A673 (cell line): ENCODE data around the gene VWF. TPM values are rescaled to one million over a fixed set of nuclear protein-coding genes. Genes with fewer than 3 reads are reported as not detected.

Experiments used
- BruUV-seq: library from RNA; stranded (reverse); fragments of 400-500 nt; replicated peaks from 2 replicates; lab custom pipeline; 2021; lab: Mats Ljungman, UMichigan
- CTCF ChIA-PET: fragments of 300-600 bp; sonication (Branson Sonifier 250); formaldehyde crosslinking; loops from one replicate; lab custom pipeline; 2022; ENCODE audit warnings: antibody characterized with exemption; lab: Charles Lee
- POLR2A ChIA-PET: fragments of 300-600 bp; sonication (Branson Sonifier 250); formaldehyde crosslinking; loops from one replicate; lab custom pipeline; 2022; ENCODE audit warnings: antibody characterized with exemption; ENCODE audit not compliant: low non-redundant PET; lab: Charles Lee
- DNase-seq: peaks from one replicate; pipeline ENCODE4 v3.0.0-alpha.2; 2015; ENCODE audit warnings: low spot score
- H3K27ac ChIP-seq: fragments of 200-600 bp; sonication (generic); 2 replicates; pipeline ENCODE4 v1.5.1; 2016; ENCODE audit warnings: mixed run types, low read depth, mild to moderate bottlenecking, mixed read lengths, antibody characterized with exemption, low read length; ENCODE audit not compliant: poor library complexity, severe bottlenecking
- H3K27me3 ChIP-seq: fragments of 200-600 bp; sonication (generic); replicated peaks from 2 replicates; pipeline ENCODE4 v1.6.1; 2017; ENCODE audit warnings: mixed run types, low read depth, mild to moderate bottlenecking, mixed read lengths, antibody characterized with exemption, low read length; ENCODE audit not compliant: insufficient read depth, poor library complexity
- H3K36me3 ChIP-seq: fragments of 200-600 bp; sonication (generic); 2 replicates; pipeline ENCODE4 v1.6.1; 2016; ENCODE audit warnings: mixed run types, mild to moderate bottlenecking, mixed read lengths, antibody characterized with exemption, low read length; ENCODE audit not compliant: insufficient read depth, poor library complexity, severe bottlenecking
- H3K4me1 ChIP-seq: fragments of 200-600 bp; sonication (generic); 2 replicates; pipeline ENCODE4 v1.6.1; 2017; ENCODE audit warnings: mixed run types, mild to moderate bottlenecking, mixed read lengths, antibody characterized with exemption, low read length; ENCODE audit not compliant: insufficient read depth, poor library complexity, severe bottlenecking
- H3K4me3 ChIP-seq: fragments of 200-600 bp; sonication (generic); 2 replicates; pipeline ENCODE4 v1.5.1; 2016; ENCODE audit warnings: low read depth, mixed run types, mild to moderate bottlenecking, mixed read lengths, low read length; ENCODE audit not compliant: poor library complexity, severe bottlenecking
- H3K9me3 ChIP-seq: fragments of 200-600 bp; sonication (generic); 2 replicates; pipeline ENCODE4 v1.6.1; 2016; ENCODE audit warnings: mixed run types, low read depth, mild to moderate bottlenecking, mixed read lengths, antibody characterized with exemption, low read length; ENCODE audit not compliant: poor library complexity, severe bottlenecking
- CTCF ChIP-seq: fragments of 300-800, 200-600 bp; sonication (generic); conservative IDR thresholded peaks from 2 replicates; pipeline ENCODE4 v1.5.1; 2017; ENCODE audit warnings: low read depth, mild to moderate bottlenecking, antibody characterized with exemption, low read length, moderate library complexity, mixed read lengths
- EZH2 ChIP-seq: fragments of 200-600 bp; sonication (generic); IDR thresholded peaks from 2 replicates; pipeline ENCODE4 v1.6.1; 2017; ENCODE audit warnings: borderline replicate concordance, low read depth, mild to moderate bottlenecking, mixed read lengths, antibody characterized with exemption, low read length; ENCODE audit not compliant: poor library complexity, severe bottlenecking
- intact Hi-C: fragments of 100-400 bp; cut with micrococcal nuclease; formaldehyde crosslinking; loops from one replicate; pipeline ENCODE4 v1.10.0; 2022; ENCODE audit not compliant: unreplicated experiment
- total RNA-seq: library from RNA; stranded (reverse); gene quantifications from 2 replicates; pipeline ENCODE4 v1.2.3, GENCODE V29; 2021

The VWF gene
- total RNA-seq, 1 experiment from 2014 or later: not detected

- no peak overlapping the region for H3K27ac ChIP-seq
- peaks cover 3% of the 10 kb centered on the region for H3K4me1 ChIP-seq
- ChIA-PET POLR2A (no interaction called here), CTCF (no interaction called here)
- BruUV-seq: no TSS peak
- H3K27me3 ChIP-seq: peaks cover 6% of the 10 kb centered on the region
- H3K36me3 ChIP-seq: no peaks in the 10 kb centered on the region
- H3K4me3 ChIP-seq: no peak overlapping the region
- DNase-seq: no peak
- intact Hi-C loops: no loop called here
- TF ChIP-seq CTCF (no peak), EZH2 (no peak)
- no peaks in the 10 kb centered on the region for H3K9me3 ChIP-seq
Measured at GRCh38 chr12:6076346-6076745, 48.1 kb downstream of the VWF start.

GRCh38 chr12:6074979-6075585, 49.4 kb downstream of the VWF start:
- ChIA-PET POLR2A (no interaction called here), CTCF (interaction anchor here (0.6 kb wide), 3 partner anchors 19 to 197 kb away, joined by 3 read pairs; no protein-coding TSS in a partner anchor)
- Histone ChIP-seq H3K27me3 (peaks cover 6% of the 10 kb centered on the region), H3K27ac (no peak overlapping the region), H3K4me3 (no peak overlapping the region), H3K36me3 (no peaks in the 10 kb centered on the region), H3K4me1 (peaks cover 3% of the 10 kb centered on the region), H3K9me3 (no peaks in the 10 kb centered on the region)
- no TSS peak for BruUV-seq
- DNase-seq: no peak
- intact Hi-C loops: no loop called here
- no peak for TF ChIP-seq EZH2
- no peak for TF ChIP-seq CTCF

GRCh38 chr12:6074427-6074826, 50.0 kb downstream of the VWF start:
- no peak for DNase-seq
- no peak overlapping the region for H3K4me3 ChIP-seq
- no peaks in the 10 kb centered on the region for H3K36me3 ChIP-seq
- peaks cover 3% of the 10 kb centered on the region for H3K4me1 ChIP-seq
- no TSS peak for BruUV-seq
- no peak overlapping the region for H3K27ac ChIP-seq
- no peaks in the 10 kb centered on the region for H3K9me3 ChIP-seq
- TF ChIP-seq EZH2 (no peak), CTCF (no peak)
- intact Hi-C loops: no loop called here
- CTCF ChIA-PET: interaction anchor here (0.6 kb wide), 3 partner anchors 18 to 198 kb away, joined by 3 read pairs; no protein-coding TSS in a partner anchor
- peaks cover 6% of the 10 kb centered on the region for H3K27me3 ChIP-seq
- POLR2A ChIA-PET: no interaction called here
